Stomach smooth muscle (tissue), 2 donors: Measurements from ENCODE around the gene CCDC7.
A peak's percentile ranks its signal among the peaks of the same experiment; 100 is the strongest.
"Not testable (repeated sequence)": the region's sequence is repeated elsewhere in the genome, so short reads cannot be mapped to it uniquely, and the experiment has no call there.

ENCODE experiments used
- H3K27ac ChIP-seq: one replicate; pipeline ENCODE4 v1.7.0; 2013; ENCODE audit warnings: mild to moderate bottlenecking, low read length, inconsistent platforms
- H3K27me3 ChIP-seq, 2 donors: one replicate each; pipeline ENCODE4 v1.7.0; 2013; ENCODE audit warnings: low read length in 2 of 2; ENCODE audit not compliant: insufficient read depth in 2 of 2, control insufficient read depth in 1 of 2
- H3K36me3 ChIP-seq, 2 donors: one replicate each; pipeline ENCODE4 v1.7.0; 2013; ENCODE audit warnings: low read length in 2 of 2; ENCODE audit not compliant: control insufficient read depth in 2 of 2, insufficient read depth in 2 of 2
- H3K4me1 ChIP-seq: one replicate; pipeline ENCODE4 v1.7.0; 2013; ENCODE audit warnings: low read length; ENCODE audit not compliant: control insufficient read depth, insufficient read depth
- H3K4me3 ChIP-seq, 2 donors: one replicate each; pipeline ENCODE4 v1.7.0; 2013; ENCODE audit warnings: low read length in 2 of 2
- H3K9ac ChIP-seq, 2 donors: one replicate each; pipeline ENCODE4 v1.7.0; 2013; ENCODE audit warnings: low read length in 2 of 2, mild to moderate bottlenecking in 1 of 2
- H3K9me3 ChIP-seq, 2 donors: one replicate each; pipeline ENCODE4 v1.7.0; 2013; ENCODE audit warnings: low read length in 2 of 2; ENCODE audit not compliant: control insufficient read depth in 2 of 2
- donor health status: healthy.
- donor health status: Pancreatic carcinoma.

The CCDC7 gene

DNA sequence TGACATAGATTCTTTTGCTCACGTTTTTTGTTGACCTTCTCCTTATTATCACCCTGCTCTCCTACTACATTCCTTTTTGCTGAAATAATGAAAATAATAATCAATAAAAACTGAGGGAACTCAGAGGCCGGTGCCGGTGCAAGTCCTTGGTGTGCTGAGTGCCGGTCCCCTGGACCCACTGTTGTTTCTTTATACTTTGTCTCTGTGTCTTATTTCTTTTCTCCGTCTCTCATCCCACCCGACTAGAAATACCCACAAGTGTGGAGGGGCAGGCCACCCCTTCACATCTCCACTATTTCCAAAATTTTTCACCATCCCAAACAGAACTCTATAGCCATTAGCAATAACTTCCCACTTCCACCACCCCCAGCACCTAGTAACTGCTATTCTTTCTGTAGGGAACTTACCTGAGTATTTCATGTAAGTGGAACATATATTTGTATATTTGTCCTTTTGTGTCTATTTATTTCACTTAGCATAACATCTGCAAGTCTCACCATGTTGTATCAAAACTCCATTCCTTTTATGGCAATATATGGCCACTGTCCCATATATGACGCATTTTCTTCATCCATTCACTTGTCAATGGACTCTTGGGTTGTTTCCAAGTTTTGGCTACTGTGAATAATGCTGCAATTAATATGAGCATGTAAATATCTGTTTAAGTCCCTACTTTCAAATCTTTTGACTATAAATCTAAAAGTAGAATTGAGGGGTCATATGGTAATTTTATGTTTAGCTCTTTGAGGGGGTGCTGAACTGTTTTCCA, 449.4 kb downstream of the CCDC7 start:
- H3K4me3 ChIP-seq, H3K27me3 ChIP-seq, H3K9me3 ChIP-seq, H3K4me1 ChIP-seq, H3K9ac ChIP-seq, H3K27ac ChIP-seq: not testable (repeated sequence)
- H3K36me3 ChIP-seq, result peaks cover 7 to 15% of the 10 kb centered on the region in 2 donors

DNA sequence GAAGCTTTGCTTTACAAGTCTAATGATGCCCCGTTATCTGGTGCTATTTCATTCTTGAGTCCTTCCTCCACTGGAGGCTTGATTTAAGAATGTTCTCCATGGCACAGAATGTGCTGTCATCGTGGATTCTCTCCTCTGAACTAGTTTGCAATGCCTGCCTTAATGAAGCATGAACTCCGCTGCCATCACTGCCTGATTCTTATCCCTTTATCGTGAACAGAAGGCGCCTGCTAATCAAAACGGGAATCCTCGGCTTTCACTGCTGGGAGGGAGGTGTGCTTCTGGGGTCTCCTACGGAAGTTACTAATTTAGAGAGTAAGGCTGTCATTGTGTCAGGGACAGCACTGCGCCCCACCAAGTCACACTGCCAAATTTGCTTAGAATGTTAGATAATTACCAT, 455.9 kb downstream of the CCDC7 start:
- no peaks in the 10 kb centered on the region for H3K4me1 ChIP-seq
- H3K36me3 ChIP-seq, result peaks cover 17 to 25% of the 10 kb centered on the region in 2 donors
- H3K4me3 ChIP-seq, result no peak overlapping the region
- no peaks in the 10 kb centered on the region for H3K27me3 ChIP-seq
- H3K27ac ChIP-seq, result no peak overlapping the region
- no peak overlapping the region for H3K9ac ChIP-seq
- H3K9me3 ChIP-seq, result no peaks in the 10 kb centered on the region

DNA sequence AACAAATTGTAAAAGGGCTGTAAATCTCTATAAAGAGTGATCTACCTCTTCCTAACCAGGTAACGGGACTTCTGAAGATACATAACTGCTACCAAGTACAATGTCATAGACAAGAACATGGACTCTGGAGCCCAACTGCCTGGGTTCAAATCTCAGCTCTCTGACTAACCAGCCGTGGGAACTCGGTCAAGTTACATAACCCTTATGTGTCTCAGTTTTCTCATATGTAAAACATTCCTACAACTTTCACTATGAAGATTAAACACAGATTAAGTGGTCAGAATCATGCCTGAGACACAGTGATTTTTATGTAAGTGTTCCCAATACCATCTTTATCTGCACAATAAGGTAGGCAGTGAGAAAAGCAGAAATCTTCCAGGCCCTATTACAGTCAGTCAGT, 459.5 kb downstream of the CCDC7 start:
- Histone ChIP-seq H3K36me3 (peaks cover 28% of the 10 kb centered on the region in 2 donors), H3K4me1 (no peaks in the 10 kb centered on the region), H3K27ac (no peak overlapping the region), H3K27me3 (no peaks in the 10 kb centered on the region), H3K9ac (no peak overlapping the region), H3K4me3 (no peak overlapping the region), H3K9me3 (no peaks in the 10 kb centered on the region)

- Histone ChIP-seq H3K9ac (no peak overlapping the region), H3K4me1 (no peaks in the 10 kb centered on the region), H3K4me3 (no peak overlapping the region), H3K27ac (no peak overlapping the region), H3K36me3 (peaks cover 33 to 34% of the 10 kb centered on the region in 2 donors), H3K9me3 (no peaks in the 10 kb centered on the region), H3K27me3 (no peaks in the 10 kb centered on the region)
Observed at GRCh38 chr10:32906595-32906994, 460.7 kb downstream of the CCDC7 start.

GRCh38 chr10:32909456-32909855, 463.5 kb downstream of the CCDC7 start:
- no peak overlapping the region for H3K9ac ChIP-seq
- no peak overlapping the region for H3K27ac ChIP-seq
- no peaks in the 10 kb centered on the region for H3K9me3 ChIP-seq
- peaks cover 28 to 30% of the 10 kb centered on the region in 2 donors for H3K36me3 ChIP-seq
- no peaks in the 10 kb centered on the region for H3K4me1 ChIP-seq
- H3K27me3 ChIP-seq, result no peaks in the 10 kb centered on the region
- no peak overlapping the region for H3K4me3 ChIP-seq

DNA sequence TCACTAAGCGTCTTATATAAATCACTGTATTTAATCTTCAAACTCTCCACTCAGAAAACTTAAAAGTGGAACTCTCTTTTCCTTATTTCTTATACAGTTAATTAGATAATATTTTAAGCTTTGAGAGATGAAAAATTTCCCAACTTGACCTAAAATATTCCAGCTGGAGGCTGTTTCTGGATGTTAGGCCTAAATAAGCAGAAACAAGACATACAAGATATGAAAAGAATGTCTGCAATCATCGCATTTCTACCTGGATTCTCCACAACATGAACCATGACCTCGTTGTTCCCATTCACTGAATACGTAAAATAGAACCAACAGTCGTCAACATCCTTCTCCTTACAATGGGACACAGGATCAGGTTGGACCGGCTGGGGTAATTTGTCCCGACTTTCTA, 464.0 kb downstream of the CCDC7 start:
- not testable (repeated sequence) for H3K27me3 ChIP-seq, H3K9ac ChIP-seq, H3K4me3 ChIP-seq, H3K9me3 ChIP-seq, H3K27ac ChIP-seq, H3K4me1 ChIP-seq
- H3K36me3 ChIP-seq, result peaks cover 28 to 29% of the 10 kb centered on the region in 2 donors

DNA sequence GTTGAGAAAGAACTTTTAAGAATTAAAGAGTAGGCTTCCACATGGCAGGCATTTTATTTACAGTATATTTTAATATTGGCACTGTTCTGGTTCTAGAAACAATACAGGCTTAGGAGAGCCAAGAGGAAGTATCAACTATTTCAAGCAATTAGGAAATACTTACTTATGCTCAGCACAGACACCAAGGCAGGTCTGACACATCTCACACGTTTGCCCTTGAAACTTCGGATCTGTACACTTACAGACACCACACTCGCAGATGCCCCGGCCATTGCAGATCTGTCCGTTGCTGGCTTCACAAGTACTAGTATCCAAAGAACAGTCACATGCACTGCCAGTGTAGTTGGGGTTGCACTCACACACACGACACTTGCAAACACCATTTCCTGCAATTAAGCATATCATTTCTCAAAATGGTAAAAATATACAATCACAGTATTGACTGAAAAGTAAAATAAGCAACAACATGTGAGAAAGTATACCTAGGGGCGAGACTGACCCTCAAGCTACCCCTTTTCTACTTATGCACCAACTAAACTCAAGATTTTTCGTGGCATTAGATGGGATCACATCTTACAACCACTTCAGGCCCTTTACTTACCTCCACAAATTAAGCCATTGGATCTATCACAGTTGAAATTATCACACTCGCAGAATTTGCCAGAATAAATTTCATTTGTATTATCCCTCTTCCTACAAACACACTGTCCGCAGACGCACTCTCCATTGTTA, 465.5 kb downstream of the CCDC7 start:
- Histone ChIP-seq H3K4me1 (no peaks in the 10 kb centered on the region), H3K27me3 (no peaks in the 10 kb centered on the region), H3K36me3 (peaks cover 24% of the 10 kb centered on the region in 2 donors), H3K27ac (no peak overlapping the region), H3K9me3 (no peaks in the 10 kb centered on the region), H3K4me3 (no peak overlapping the region), H3K9ac (no peak overlapping the region)

GRCh38 chr10:32917817-32918216, 471.9 kb downstream of the CCDC7 start:
- H3K27me3 ChIP-seq, H3K9me3 ChIP-seq, H3K9ac ChIP-seq, H3K27ac ChIP-seq, H3K4me3 ChIP-seq, H3K4me1 ChIP-seq: not testable (repeated sequence)
- H3K36me3 ChIP-seq, result peaks cover 11 to 29% of the 10 kb centered on the region in 2 donors

- Histone ChIP-seq H3K4me1 (peaks cover 4% of the 10 kb centered on the region), H3K36me3 (peaks cover 28 to 52% of the 10 kb centered on the region in 2 donors), H3K27me3 (no peaks in the 10 kb centered on the region)
Observed at GRCh38 chr10:32922170-32922569, 476.2 kb downstream of the CCDC7 start.

DNA sequence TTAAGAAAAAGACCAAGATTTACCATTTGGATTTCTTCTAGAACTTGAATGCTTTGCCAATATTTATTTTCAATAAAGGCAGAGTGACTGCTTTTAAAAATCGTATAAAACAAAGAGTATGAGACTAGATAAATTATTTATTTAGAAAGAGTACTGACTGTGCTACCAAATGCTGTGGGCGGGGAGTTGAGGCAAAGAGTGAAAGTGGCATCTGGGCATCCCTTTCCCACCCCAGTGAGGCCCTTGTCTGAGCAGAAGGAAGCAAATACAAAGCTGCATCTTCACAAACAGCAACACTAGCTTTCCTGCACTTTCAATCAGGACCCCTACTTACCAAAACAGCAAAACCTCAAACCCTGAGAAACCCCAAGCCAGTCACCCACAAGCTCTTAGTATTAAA, 477.2 kb downstream of the CCDC7 start:
- no peak overlapping the region for H3K27ac ChIP-seq
- H3K4me1 ChIP-seq, result peaks cover 4% of the 10 kb centered on the region
- H3K9ac ChIP-seq, result no peak overlapping the region
- peaks cover 35 to 54% of the 10 kb centered on the region in 2 donors for H3K36me3 ChIP-seq
- no peaks in the 10 kb centered on the region for H3K27me3 ChIP-seq
- no peaks in the 10 kb centered on the region for H3K9me3 ChIP-seq
- H3K4me3 ChIP-seq, result no peak overlapping the region

More at GRCh38 chr10:32922170-32922569, 476.2 kb downstream of the CCDC7 start:
- H3K4me3 ChIP-seq, result no peak overlapping the region
- H3K27ac ChIP-seq, result no peak overlapping the region
- H3K9me3 ChIP-seq, result no peaks in the 10 kb centered on the region
- H3K9ac ChIP-seq, result no peak overlapping the region

DNA sequence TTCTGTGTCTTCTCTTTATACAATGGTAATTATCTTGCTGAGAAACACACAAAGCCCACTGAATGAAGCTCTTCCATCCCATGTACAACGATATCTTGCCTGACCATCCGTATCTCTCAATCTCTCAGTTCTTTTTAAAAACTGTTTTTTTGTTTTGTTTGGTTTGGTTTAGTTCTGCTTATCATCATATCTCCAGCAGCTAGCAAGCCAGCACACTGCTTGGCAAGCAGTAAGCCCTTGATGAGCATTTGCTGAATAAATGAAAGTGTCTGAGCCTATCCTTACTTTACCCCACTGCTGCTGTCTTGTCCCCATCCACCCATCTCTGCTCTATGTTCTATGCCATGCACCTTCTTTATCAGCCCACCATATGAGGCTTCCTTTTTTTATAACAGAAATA, 477.9 kb downstream of the CCDC7 start:
- peaks cover 35 to 52% of the 10 kb centered on the region in 2 donors for H3K36me3 ChIP-seq
- H3K9ac ChIP-seq, result no peak overlapping the region
- no peaks in the 10 kb centered on the region for H3K9me3 ChIP-seq
- H3K4me3 ChIP-seq, result peak overlapping the region in 1 of 2 donors; percentile 6
- no peak overlapping the region for H3K27ac ChIP-seq
- no peaks in the 10 kb centered on the region for H3K27me3 ChIP-seq
- H3K4me1 ChIP-seq, result peaks cover 4% of the 10 kb centered on the region
